Naive thymus-derived CD8-positive, alpha-beta T cell (primary cell): ENCODE data around the gene OR51B4. TPM values are rescaled to one million over a fixed set of nuclear protein-coding genes. Genes with fewer than 3 reads are reported as not detected.
"Not testable (repeated sequence)": the region's sequence is repeated elsewhere in the genome, so short reads cannot be mapped to it uniquely, and the experiment has no call there.

Experiments used
- ATAC-seq, 2 donors: fragments of 150-1000 bp; cut with Tn5 transposase in 1 of 2; sonication (Bioruptor Pico), chemical (Tn5 transposase) in 1 of 2; 1 replicate in 1 of 2; 2 replicates in 1 of 2; pipeline ENCODE4 v1.10.0; 2021; ENCODE audit warnings: mild to moderate bottlenecking in 2 of 2, moderate library complexity in 2 of 2
- POLR2A ChIA-PET: fragments of 350-600 bp; sonication (Branson Sonifier 250); formaldehyde crosslinking; loops from one replicate; lab custom pipeline; 2021; ENCODE audit warnings: antibody characterized with exemption; lab: Charles Lee
- DNase-seq, 10 donors: peaks; one replicate each; pipeline versions ENCODE4 v3.0.0 to v3.0.0-alpha.2; 2020 to 2022
- H3K27ac Mint-ChIP-seq, 10 donors: one replicate each; pipeline ENCODE4 v1.8.0; 2020 to 2022; ENCODE audit warnings: mild to moderate bottlenecking in 10 of 10, mixed read lengths in 10 of 10, moderate library complexity in 4 of 10, inconsistent platforms in 1 of 10
- H3K27me3 Mint-ChIP-seq, 5 donors: one replicate each; pipeline ENCODE4 v1.8.0; 2021 to 2022; ENCODE audit warnings: mixed read lengths in 5 of 5
- H3K36me3 Mint-ChIP-seq, 3 donors: one replicate each; pipeline ENCODE4 v1.8.0; 2020 to 2022; ENCODE audit warnings: mixed read lengths in 3 of 3, mild to moderate bottlenecking in 2 of 3, inconsistent platforms in 1 of 3
- H3K4me1 Mint-ChIP-seq, 4 donors: one replicate each; pipeline ENCODE4 v1.8.0; 2021 to 2022; ENCODE audit warnings: mixed read lengths in 4 of 4
- H3K4me3 Mint-ChIP-seq, 10 donors: one replicate each; pipeline ENCODE4 v1.8.0; 2020 to 2022; ENCODE audit warnings: mild to moderate bottlenecking in 10 of 10, mixed read lengths in 10 of 10, moderate library complexity in 6 of 10, inconsistent platforms in 1 of 10
- H3K9me3 Mint-ChIP-seq, 9 donors: one replicate each; pipeline ENCODE4 v1.8.0; 2020 to 2022; ENCODE audit warnings: mixed read lengths in 9 of 9, mild to moderate bottlenecking in 3 of 9, inconsistent platforms in 1 of 9, moderate library complexity in 1 of 9
- polyA plus RNA-seq, 3 donors: library from polyadenylated mRNA; unstranded; fragments of 300-500 nt; fragmentation: Illumina TruSeq; gene quantifications; one replicate each; pipeline ENCODE4 v1.2.3, GENCODE V29; 2021
- total RNA-seq, 8 experiments: library from RNA in 2 of 8; stranded (reverse) in 2 of 8; gene quantifications; one replicate each; pipeline ENCODE4 v1.2.3 and lab custom pipeline; 2021 to 2026

The OR51B4 gene
- total RNA-seq: not detected
- not detected for polyA plus RNA-seq
- total RNA-seq (lab: John Stamatoyannopoulos, UW): 0 to 0.09 (median 0) reads per million in 6 experiments

- no peak within 1 kb of the TSS for H3K4me3 Mint-ChIP-seq
- H3K27ac Mint-ChIP-seq: no peak within 1 kb of the TSS
- no peaks in the 10 kb centered on the region for H3K9me3 Mint-ChIP-seq
- no peaks in the 10 kb centered on the region for H3K36me3 Mint-ChIP-seq
- peaks cover 3 to 11% (median 9%) of the 10 kb centered on the region in 5 donors for H3K27me3 Mint-ChIP-seq
- POLR2A ChIA-PET: no interaction called here
- no peak for DNase-seq
- no peak for ATAC-seq
- no peaks in the 10 kb centered on the region for H3K4me1 Mint-ChIP-seq
Measured at GRCh38 chr11:5301846-5302245, at the start of gene OR51B4. OR51B4 (minus strand) TSS chr11:5301946; CDS start chr11:5301946, 0 bp downstream.

- no peak within 1 kb of the TSS for H3K4me3 Mint-ChIP-seq
- H3K9me3 Mint-ChIP-seq: peaks cover 0 to 5% (median 0%) of the 10 kb centered on the region in 9 donors
- H3K27ac Mint-ChIP-seq: no peak within 1 kb of the TSS
- no peak for ATAC-seq
- peaks cover 6 to 39% (median 12%) of the 10 kb centered on the region in 5 donors for H3K27me3 Mint-ChIP-seq
- POLR2A ChIA-PET: no interaction called here
- no peak for DNase-seq
- H3K4me1 Mint-ChIP-seq: no peaks in the 10 kb centered on the region
- H3K36me3 Mint-ChIP-seq: no peaks in the 10 kb centered on the region
Measured at GRCh38 chr11:5351208-5351607, 49.5 kb upstream of the OR51B4 start, which contains the start of gene OR51B6. OR51B6 (plus strand) TSS chr11:5351508; CDS start chr11:5351508, 0 bp downstream.

GRCh38 chr11:5349550-5349949 is 47.8 kb upstream of the OR51B4 start:
- H3K36me3 Mint-ChIP-seq: no peaks in the 10 kb centered on the region
- no peak for ATAC-seq
- H3K9me3 Mint-ChIP-seq: no peaks in the 10 kb centered on the region
- DNase-seq: no peak
- POLR2A ChIA-PET: no interaction called here
- H3K4me3 Mint-ChIP-seq: no peak overlapping the region
- no peak overlapping the region for H3K27ac Mint-ChIP-seq
- no peaks in the 10 kb centered on the region for H3K4me1 Mint-ChIP-seq
- peaks cover 1 to 34% (median 9%) of the 10 kb centered on the region in 5 donors for H3K27me3 Mint-ChIP-seq

GRCh38 chr11:5348551-5349194 is 46.9 kb upstream of the OR51B4 start:
- DNase-seq (no peak), ATAC-seq (no peak)
- Mint-ChIP-seq H3K27ac (no peak overlapping the region), H3K27me3 (peaks cover 1 to 34% (median 9%) of the 10 kb centered on the region in 5 donors), H3K9me3 (no peaks in the 10 kb centered on the region), H3K36me3 (no peaks in the 10 kb centered on the region), H3K4me3 (no peak overlapping the region), H3K4me1 (no peaks in the 10 kb centered on the region)
- POLR2A ChIA-PET: no interaction called here

GRCh38 chr11:5345831-5346230 is 44.1 kb upstream of the OR51B4 start:
- no peak overlapping the region for H3K27ac Mint-ChIP-seq
- no peak overlapping the region for H3K4me3 Mint-ChIP-seq
- no peak for ATAC-seq
- POLR2A ChIA-PET: interaction anchor here (0.9 kb wide), 1 partner anchor 25 kb away, joined by 5 read pairs; no protein-coding TSS in a partner anchor
- no peak for DNase-seq
- H3K36me3 Mint-ChIP-seq: peaks cover 0 to 3% (median 0%) of the 10 kb centered on the region in 3 donors
- no peaks in the 10 kb centered on the region for H3K9me3 Mint-ChIP-seq
- H3K27me3 Mint-ChIP-seq: peaks cover 4 to 21% (median 8%) of the 10 kb centered on the region in 5 donors
- H3K4me1 Mint-ChIP-seq: no peaks in the 10 kb centered on the region

- Mint-ChIP-seq H3K9me3 (no peaks in the 10 kb centered on the region), H3K27ac (no peak within 1 kb of the TSS), H3K27me3 (peaks cover 4 to 19% (median 8%) of the 10 kb centered on the region in 5 donors), H3K36me3 (peaks cover 0 to 3% (median 0%) of the 10 kb centered on the region in 3 donors), H3K4me3 (no peak within 1 kb of the TSS), H3K4me1 (no peaks in the 10 kb centered on the region)
- DNase-seq (no peak), ATAC-seq (no peak)
- POLR2A ChIA-PET: no interaction called here
Measured at GRCh38 chr11:5343474-5344335, 42.0 kb upstream of the OR51B4 start, which contains the start of gene OR51B5. OR51B5 (minus strand) TSS chr11:5343524; CDS start chr11:5343524, 0 bp downstream.

GRCh38 chr11:5339771-5340322 is 38.1 kb upstream of the OR51B4 start:
- no peak for ATAC-seq
- POLR2A ChIA-PET: no interaction called here
- Mint-ChIP-seq H3K36me3 (peaks cover 0 to 3% (median 0%) of the 10 kb centered on the region in 3 donors), H3K27me3 (peaks cover 0 to 6% (median 4%) of the 10 kb centered on the region in 5 donors), H3K27ac (no peak overlapping the region), H3K4me3 (no peak overlapping the region), H3K9me3 (no peaks in the 10 kb centered on the region), H3K4me1 (no peaks in the 10 kb centered on the region)
- DNase-seq: no peak

GRCh38 chr11:5337253-5337652 is 35.5 kb upstream of the OR51B4 start:
- H3K27ac Mint-ChIP-seq, H3K36me3 Mint-ChIP-seq, POLR2A ChIA-PET, H3K9me3 Mint-ChIP-seq, H3K4me3 Mint-ChIP-seq, DNase-seq, ATAC-seq, H3K27me3 Mint-ChIP-seq, H3K4me1 Mint-ChIP-seq: not testable (repeated sequence)

GRCh38 chr11:5336331-5336730 is 34.6 kb upstream of the OR51B4 start:
- no peak for ATAC-seq
- H3K4me3 Mint-ChIP-seq: no peak overlapping the region
- H3K9me3 Mint-ChIP-seq: no peaks in the 10 kb centered on the region
- peaks cover 0 to 6% (median 3%) of the 10 kb centered on the region in 5 donors for H3K27me3 Mint-ChIP-seq
- H3K4me1 Mint-ChIP-seq: no peaks in the 10 kb centered on the region
- POLR2A ChIA-PET: no interaction called here
- H3K36me3 Mint-ChIP-seq: peaks cover 0 to 3% (median 0%) of the 10 kb centered on the region in 3 donors
- H3K27ac Mint-ChIP-seq: no peak overlapping the region
- no peak for DNase-seq

GRCh38 chr11:5335170-5335569 is 33.4 kb upstream of the OR51B4 start:
- Mint-ChIP-seq H3K27me3 (peaks cover 0 to 12% (median 3%) of the 10 kb centered on the region in 5 donors), H3K4me1 (no peaks in the 10 kb centered on the region), H3K27ac (no peak overlapping the region), H3K36me3 (no peaks in the 10 kb centered on the region), H3K9me3 (peaks cover 0 to 3% (median 0%) of the 10 kb centered on the region in 9 donors), H3K4me3 (no peak overlapping the region)
- DNase-seq: no peak
- POLR2A ChIA-PET: interaction anchor here (0.6 kb wide), 1 partner anchor 132 kb away, joined by 3 read pairs; no protein-coding TSS in a partner anchor
- no peak for ATAC-seq

GRCh38 chr11:5324197-5324596 is 22.5 kb upstream of the OR51B4 start, which contains the start of gene OR51B2:
OR51B2 (minus strand) TSS chr11:5324297; CDS start chr11:5324297, 0 bp downstream.
- no peaks in the 10 kb centered on the region for H3K36me3 Mint-ChIP-seq
- H3K27ac Mint-ChIP-seq: no peak within 1 kb of the TSS
- no peak within 1 kb of the TSS for H3K4me3 Mint-ChIP-seq
- H3K9me3 Mint-ChIP-seq: no peaks in the 10 kb centered on the region
- H3K4me1 Mint-ChIP-seq: no peaks in the 10 kb centered on the region
- ATAC-seq: no peak
- H3K27me3 Mint-ChIP-seq: peaks cover 0 to 5% (median 1%) of the 10 kb centered on the region in 5 donors
- POLR2A ChIA-PET: no interaction called here
- DNase-seq: no peak

- no peak overlapping the region for H3K4me3 Mint-ChIP-seq
- POLR2A ChIA-PET: no interaction called here
- H3K9me3 Mint-ChIP-seq: peaks cover 0 to 6% (median 2%) of the 10 kb centered on the region in 9 donors
- no peaks in the 10 kb centered on the region for H3K4me1 Mint-ChIP-seq
- ATAC-seq (no peak), DNase-seq (no peak)
- H3K36me3 Mint-ChIP-seq: no peaks in the 10 kb centered on the region
- H3K27ac Mint-ChIP-seq: no peak overlapping the region
- H3K27me3 Mint-ChIP-seq: peaks cover 0 to 5% (median 0%) of the 10 kb centered on the region in 5 donors
Measured at GRCh38 chr11:5317292-5317691, 15.5 kb upstream of the OR51B4 start.
